SK-N-MC (cell line): Measurements from ENCODE around the gene RARRES2.

Source experiments
- EZH2 ChIP-seq: fragments of 200-600 bp; sonication (generic); IDR thresholded peaks from one replicate; pipeline ENCODE4 v1.6.1; 2017; ENCODE audit warnings: antibody characterized with exemption
- POLR2AphosphoS5 ChIP-seq: IDR thresholded peaks from 2 replicates; pipeline ENCODE4 v1.6.1; 2012; ENCODE audit warnings: mild to moderate bottlenecking, low read depth, low read length, borderline replicate concordance

DNA sequence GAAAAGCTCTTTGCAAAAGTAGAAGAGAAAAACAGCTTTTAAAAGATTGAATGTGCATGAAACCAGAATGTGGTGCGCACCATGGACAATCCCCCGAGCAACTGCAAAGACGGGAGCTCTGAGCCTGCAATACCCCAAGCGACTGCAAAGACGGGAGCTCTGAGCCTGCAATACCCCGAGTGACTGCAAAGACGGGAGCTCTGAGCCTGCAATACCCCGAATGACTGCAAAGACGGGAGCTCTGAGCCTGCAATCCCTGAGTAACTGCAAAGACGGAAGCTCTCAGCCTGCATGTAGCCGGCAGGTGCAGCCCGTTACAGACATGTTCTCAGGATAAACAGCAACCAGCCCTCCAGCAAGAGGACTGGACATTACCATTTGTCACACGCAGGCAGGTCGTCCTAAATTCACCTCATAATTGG is 43.9 kb upstream of the RARRES2 start:
- no peak for TF ChIP-seq POLR2AphosphoS5
- TF ChIP-seq EZH2, result no peak
